GM23248 (cell line): Measurements from ENCODE around the gene PLAGL2.

Experiments used
- EZH2 ChIP-seq: fragments of 200-600 bp; sonication (generic); IDR thresholded peaks from 2 replicates; pipeline ENCODE4 v1.6.1; 2018; ENCODE audit warnings: antibody characterized with exemption, mild to moderate bottlenecking; ENCODE audit not compliant: insufficient read depth, poor library complexity, severe bottlenecking
- EZH2phosphoT487 ChIP-seq: fragments of 200-600 bp; sonication (generic); IDR thresholded peaks from 2 replicates; pipeline ENCODE4 v1.6.1; 2018; ENCODE audit warnings: antibody characterized with exemption, moderate library complexity, mild to moderate bottlenecking, low read depth; ENCODE audit not compliant: insufficient read depth

GRCh38 chr20:32191422-32191821 lies 16.1 kb downstream of the PLAGL2 start:
- no peak for TF ChIP-seq EZH2phosphoT487
- TF ChIP-seq EZH2, result no peak
